ENCODE data around the gene RRP9.

RRP9 gene

DNA sequence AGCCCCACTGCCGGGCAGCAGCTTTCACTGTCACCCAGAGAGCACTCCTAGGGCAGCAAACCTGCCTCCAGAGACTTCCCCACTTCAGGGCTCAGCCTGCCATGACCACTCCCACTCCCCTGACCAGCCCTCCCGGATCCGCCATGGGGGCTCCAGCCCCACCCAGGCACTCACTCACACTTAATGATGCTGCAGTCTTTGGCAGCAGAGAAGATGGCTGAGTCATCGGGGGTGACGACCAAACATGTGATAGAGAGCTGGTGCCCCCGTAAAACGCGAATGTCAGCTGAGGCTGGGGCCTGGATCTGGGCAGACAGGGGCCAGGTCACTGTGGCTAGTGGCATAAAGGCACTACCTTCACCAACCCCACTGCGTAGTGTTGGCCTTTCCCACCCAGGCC lies 4.7 kb downstream of the RRP9 start:
- Histone ChIP-seq H3K4me1 (ENCODE audit: control insufficient read depth, insufficient read depth, low read length) (peaks cover 3% of the 10 kb centered on the region), H3K36me3 (ENCODE audit: control insufficient read depth, insufficient read depth, low read length) (peaks cover 17% of the 10 kb centered on the region), H3K27ac (ENCODE audit: insufficient read depth, low read depth, low read length, poor library complexity, severe bottlenecking) (no peak overlapping the region), H3K9me3 (ENCODE audit: control insufficient read depth, low read length) (no peaks in the 10 kb centered on the region), H3K27me3 (ENCODE audit: control insufficient read depth, insufficient read depth, low read length, poor library complexity, severe bottlenecking) (no peaks in the 10 kb centered on the region), H3K4me3 (ENCODE audit: insufficient read depth, low read depth, low read length) (no peak overlapping the region)
- 94 to 96% methylated on average over 9 of the region's 9 CpGs for WGBS, 2 experiments

GRCh38 chr3:51935886-51936755 lies 5.6 kb downstream of the RRP9 start:
- peaks cover 17% of the 10 kb centered on the region for H3K36me3 ChIP-seq (ENCODE audit: control insufficient read depth, insufficient read depth, low read length)
- H3K27me3 ChIP-seq (ENCODE audit: control insufficient read depth, insufficient read depth, low read length, poor library complexity, severe bottlenecking), result no peaks in the 10 kb centered on the region
- no peak overlapping the region for H3K4me3 ChIP-seq (ENCODE audit: insufficient read depth, low read depth, low read length)
- no peak overlapping the region for H3K27ac ChIP-seq (ENCODE audit: insufficient read depth, low read depth, low read length, poor library complexity, severe bottlenecking)
- no peaks in the 10 kb centered on the region for H3K9me3 ChIP-seq (ENCODE audit: control insufficient read depth, low read length)
- H3K4me1 ChIP-seq (ENCODE audit: control insufficient read depth, insufficient read depth, low read length), result peaks cover 3% of the 10 kb centered on the region
- 94 to 95% methylated on average over 25 of the region's 25 CpGs for WGBS, 2 experiments

- no peak overlapping the region for H3K4me3 ChIP-seq (ENCODE audit: insufficient read depth, low read depth, low read length)
- WGBS, 2 experiments, result 94 to 95% methylated on average over 28 of the region's 28 CpGs
- H3K27me3 ChIP-seq (ENCODE audit: control insufficient read depth, insufficient read depth, low read length, poor library complexity, severe bottlenecking), result no peaks in the 10 kb centered on the region
- no peaks in the 10 kb centered on the region for H3K4me1 ChIP-seq (ENCODE audit: control insufficient read depth, insufficient read depth, low read length)
- H3K36me3 ChIP-seq (ENCODE audit: control insufficient read depth, insufficient read depth, low read length), result peaks cover 17% of the 10 kb centered on the region
- no peak overlapping the region for H3K27ac ChIP-seq (ENCODE audit: insufficient read depth, low read depth, low read length, poor library complexity, severe bottlenecking)
- H3K9me3 ChIP-seq (ENCODE audit: control insufficient read depth, low read length), result no peaks in the 10 kb centered on the region
Measured at GRCh38 chr3:51934991-51935885, 6.5 kb downstream of the RRP9 start.

DNA sequence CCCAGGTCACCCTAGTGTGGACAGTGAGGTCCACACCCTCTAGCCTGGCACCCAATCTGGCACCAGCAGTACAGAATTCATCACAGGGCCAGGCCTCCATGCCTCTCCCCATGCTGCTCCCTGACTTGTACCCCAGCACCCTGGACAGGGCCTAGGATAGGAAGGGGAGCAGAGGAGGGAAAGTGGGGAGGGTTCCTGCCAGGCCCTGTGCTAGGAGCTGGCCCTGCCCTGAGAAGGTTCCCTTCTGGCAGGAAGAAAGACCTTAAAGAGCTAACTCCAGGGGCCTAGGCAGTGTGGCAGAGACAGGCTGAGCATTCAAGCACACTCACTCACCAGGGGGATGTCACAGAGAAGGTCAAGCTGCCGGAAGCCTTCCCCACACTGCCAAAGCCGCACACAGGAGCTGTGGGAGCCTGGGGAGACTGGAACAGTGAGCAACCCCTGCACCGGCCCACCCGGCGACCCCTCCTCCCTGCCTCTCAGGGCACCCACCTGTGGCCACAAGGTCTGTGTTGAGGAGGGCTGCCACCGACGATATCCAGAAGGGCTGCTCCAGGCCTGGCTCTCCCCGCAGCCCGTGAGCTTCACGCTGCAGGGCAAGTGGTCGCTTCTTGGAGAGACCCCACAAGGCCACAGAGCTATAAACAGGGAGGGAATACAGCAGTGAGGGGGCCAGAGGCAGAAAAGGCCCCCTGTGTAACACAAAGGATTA lies 7.4 kb downstream of the RRP9 start:
- WGBS, 2 experiments, result 94 to 97% methylated on average over 11 of the region's 11 CpGs
- Histone ChIP-seq H3K27me3 (ENCODE audit: control insufficient read depth, insufficient read depth, low read length, poor library complexity, severe bottlenecking) (no peaks in the 10 kb centered on the region), H3K27ac (ENCODE audit: insufficient read depth, low read depth, low read length, poor library complexity, severe bottlenecking) (no peak overlapping the region), H3K4me1 (ENCODE audit: control insufficient read depth, insufficient read depth, low read length) (no peaks in the 10 kb centered on the region), H3K36me3 (ENCODE audit: control insufficient read depth, insufficient read depth, low read length) (peaks cover 17% of the 10 kb centered on the region), H3K9me3 (ENCODE audit: control insufficient read depth, low read length) (no peaks in the 10 kb centered on the region), H3K4me3 (ENCODE audit: insufficient read depth, low read depth, low read length) (no peak overlapping the region)

GRCh38 chr3:51933471-51934138 lies 8.1 kb downstream of the RRP9 start:
- no peaks in the 10 kb centered on the region for H3K4me1 ChIP-seq (ENCODE audit: control insufficient read depth, insufficient read depth, low read length)
- no peaks in the 10 kb centered on the region for H3K9me3 ChIP-seq (ENCODE audit: control insufficient read depth, low read length)
- no peaks in the 10 kb centered on the region for H3K27me3 ChIP-seq (ENCODE audit: control insufficient read depth, insufficient read depth, low read length, poor library complexity, severe bottlenecking)
- H3K36me3 ChIP-seq (ENCODE audit: control insufficient read depth, insufficient read depth, low read length), result peaks cover 17% of the 10 kb centered on the region
- H3K4me3 ChIP-seq (ENCODE audit: insufficient read depth, low read depth, low read length), result no peak overlapping the region
- H3K27ac ChIP-seq (ENCODE audit: insufficient read depth, low read depth, low read length, poor library complexity, severe bottlenecking), result no peak overlapping the region
- WGBS, 2 experiments, result 92 to 95% methylated on average over 13 of the region's 13 CpGs

- Histone ChIP-seq H3K27ac (ENCODE audit: insufficient read depth, low read depth, low read length, poor library complexity, severe bottlenecking) (no peak overlapping the region), H3K4me3 (ENCODE audit: insufficient read depth, low read depth, low read length) (no peak overlapping the region), H3K36me3 (ENCODE audit: control insufficient read depth, insufficient read depth, low read length) (peaks cover 15% of the 10 kb centered on the region), H3K9me3 (ENCODE audit: control insufficient read depth, low read length) (no peaks in the 10 kb centered on the region), H3K27me3 (ENCODE audit: control insufficient read depth, insufficient read depth, low read length, poor library complexity, severe bottlenecking) (no peaks in the 10 kb centered on the region), H3K4me1 (ENCODE audit: control insufficient read depth, insufficient read depth, low read length) (no peaks in the 10 kb centered on the region)
- WGBS, 2 experiments, result 93 to 95% methylated on average over 15 of the region's 15 CpGs
Measured at GRCh38 chr3:51932471-51933370, 9.0 kb downstream of the RRP9 start.

DNA sequence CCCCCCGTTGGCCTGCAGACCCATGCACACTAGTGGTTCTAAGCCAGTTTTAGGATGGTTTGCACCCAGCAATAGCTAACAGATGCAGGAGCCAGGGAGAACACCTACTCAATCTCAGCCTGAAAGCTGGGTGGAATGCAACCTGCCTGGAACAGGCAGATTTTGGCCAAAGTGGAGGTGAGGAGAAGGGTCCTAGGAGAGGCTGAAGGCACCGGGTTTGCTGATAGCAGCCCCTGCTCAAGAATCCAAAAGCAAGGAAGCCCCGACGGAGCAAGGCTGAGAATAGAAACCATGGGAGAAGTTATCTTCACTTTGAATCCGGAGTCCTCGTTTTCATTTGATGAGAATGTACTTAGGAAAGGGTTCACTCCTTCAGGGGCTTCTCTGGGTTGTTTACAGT lies 9.9 kb downstream of the RRP9 start:
- 93 to 94% methylated on average over 6 of the region's 6 CpGs for WGBS, 2 experiments
- Histone ChIP-seq H3K9me3 (ENCODE audit: control insufficient read depth, low read length) (no peaks in the 10 kb centered on the region), H3K27me3 (ENCODE audit: control insufficient read depth, insufficient read depth, low read length, poor library complexity, severe bottlenecking) (no peaks in the 10 kb centered on the region), H3K4me3 (ENCODE audit: insufficient read depth, low read depth, low read length) (no peak overlapping the region), H3K36me3 (ENCODE audit: control insufficient read depth, insufficient read depth, low read length) (peaks cover 14% of the 10 kb centered on the region), H3K27ac (ENCODE audit: insufficient read depth, low read depth, low read length, poor library complexity, severe bottlenecking) (no peak overlapping the region), H3K4me1 (ENCODE audit: control insufficient read depth, insufficient read depth, low read length) (no peaks in the 10 kb centered on the region)

- H3K9me3 ChIP-seq (ENCODE audit: control insufficient read depth, low read length), result no peaks in the 10 kb centered on the region
- no peaks in the 10 kb centered on the region for H3K4me1 ChIP-seq (ENCODE audit: control insufficient read depth, insufficient read depth, low read length)
- peaks cover 9% of the 10 kb centered on the region for H3K36me3 ChIP-seq (ENCODE audit: control insufficient read depth, insufficient read depth, low read length)
- no peaks in the 10 kb centered on the region for H3K27me3 ChIP-seq (ENCODE audit: control insufficient read depth, insufficient read depth, low read length, poor library complexity, severe bottlenecking)
- 83 to 94% methylated on average over 1 of the region's 1 CpG for WGBS, 2 experiments
- H3K4me3 ChIP-seq (ENCODE audit: insufficient read depth, low read depth, low read length), result no peak overlapping the region
- H3K27ac ChIP-seq (ENCODE audit: insufficient read depth, low read depth, low read length, poor library complexity, severe bottlenecking), result no peak overlapping the region
Measured at GRCh38 chr3:51930439-51930838, 11.3 kb downstream of the RRP9 start.

- WGBS, 2 experiments, result 78 to 84% methylated on average over 5 of the region's 5 CpGs
- Histone ChIP-seq H3K4me3 (ENCODE audit: insufficient read depth, low read depth, low read length) (no peak overlapping the region), H3K27me3 (ENCODE audit: control insufficient read depth, insufficient read depth, low read length, poor library complexity, severe bottlenecking) (no peaks in the 10 kb centered on the region), H3K4me1 (ENCODE audit: control insufficient read depth, insufficient read depth, low read length) (no peaks in the 10 kb centered on the region), H3K27ac (ENCODE audit: insufficient read depth, low read depth, low read length, poor library complexity, severe bottlenecking) (no peak overlapping the region), H3K36me3 (ENCODE audit: control insufficient read depth, insufficient read depth, low read length) (peaks cover 9% of the 10 kb centered on the region), H3K9me3 (ENCODE audit: control insufficient read depth, low read length) (no peaks in the 10 kb centered on the region)
Measured at GRCh38 chr3:51929420-51930003, 12.2 kb downstream of the RRP9 start.

Measured in ectodermal cell (in vitro differentiated cells).